D341Med (cell line): ENCODE results near the gene ATXN10.
"Not testable (repeated sequence)": the region's sequence is repeated elsewhere in the genome, so short reads cannot be mapped to it uniquely, and the experiment has no call there.

Experiments used
- DNase-seq: peaks from one replicate; pipeline ENCODE4 v3.0.0; 2012; ENCODE audit warnings: low spot score

The ATXN10 gene

GRCh38 chr22:45644714-45645113 lies 26.9 kb upstream of the ATXN10 start:
- DNase-seq: no peak

DNA sequence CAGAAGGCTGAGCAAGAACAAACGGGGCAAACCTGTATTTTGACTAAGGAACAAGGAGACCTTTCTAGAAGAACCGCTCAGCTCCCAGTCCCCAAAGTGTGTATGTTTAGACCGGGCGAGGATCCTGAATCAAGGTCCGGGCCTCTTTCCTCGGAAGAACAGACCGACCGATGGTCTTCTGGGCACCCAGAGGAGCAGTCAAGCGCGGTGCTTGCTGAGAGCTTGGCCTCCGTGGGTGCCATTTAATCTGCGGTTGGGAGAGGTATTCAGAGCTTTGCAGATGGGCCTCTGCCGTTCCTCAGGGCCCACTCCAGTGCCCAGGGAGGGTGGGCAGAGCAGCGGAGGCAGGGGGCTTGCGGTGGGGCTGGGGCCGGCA lies 26.5 kb upstream of the ATXN10 start:
- no peak for DNase-seq

DNA sequence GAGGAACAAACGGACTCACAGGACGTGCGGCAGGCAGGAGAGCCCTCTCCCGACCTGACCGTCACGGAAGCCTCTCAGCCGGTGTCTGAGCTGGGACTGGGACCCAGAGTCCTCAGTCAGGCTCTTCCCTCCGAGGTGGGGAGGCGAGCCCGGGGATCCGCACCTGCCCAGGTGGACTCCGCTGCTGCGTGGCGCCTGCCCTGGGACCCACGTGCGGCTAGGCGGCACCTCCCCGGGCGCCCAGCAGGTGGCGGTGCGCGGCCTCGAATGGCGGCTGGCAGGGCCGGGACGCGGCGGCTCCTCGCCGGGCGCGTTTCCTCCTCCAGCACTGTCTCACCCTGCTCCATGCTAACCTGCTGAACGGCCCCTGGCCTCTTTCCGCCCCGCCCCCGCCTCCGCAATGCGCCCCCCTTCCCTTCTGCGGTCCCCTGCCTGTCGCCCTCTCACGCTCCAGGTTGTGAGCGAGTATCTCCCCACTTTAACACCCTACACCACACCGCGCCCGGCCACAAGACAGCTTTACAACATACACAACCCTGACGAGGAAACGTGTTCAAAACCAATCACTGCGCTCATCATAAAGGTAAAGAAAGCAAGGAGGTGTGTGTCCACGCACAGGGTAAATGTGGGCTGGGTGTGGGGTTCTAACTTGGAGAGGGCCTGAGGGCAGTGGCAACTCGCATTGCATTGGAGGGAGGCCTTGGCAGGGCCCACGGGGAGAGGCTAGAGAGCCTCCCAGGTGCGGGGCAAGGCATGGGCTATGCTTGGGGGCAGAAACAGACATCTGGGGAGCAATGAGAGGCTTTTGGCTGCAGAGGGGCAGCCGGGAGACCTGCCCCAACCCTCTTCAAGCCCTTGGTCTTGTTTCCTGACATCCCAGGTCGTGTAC lies 25.9 kb upstream of the ATXN10 start:
- DNase-seq: peak; percentile 97

DNA sequence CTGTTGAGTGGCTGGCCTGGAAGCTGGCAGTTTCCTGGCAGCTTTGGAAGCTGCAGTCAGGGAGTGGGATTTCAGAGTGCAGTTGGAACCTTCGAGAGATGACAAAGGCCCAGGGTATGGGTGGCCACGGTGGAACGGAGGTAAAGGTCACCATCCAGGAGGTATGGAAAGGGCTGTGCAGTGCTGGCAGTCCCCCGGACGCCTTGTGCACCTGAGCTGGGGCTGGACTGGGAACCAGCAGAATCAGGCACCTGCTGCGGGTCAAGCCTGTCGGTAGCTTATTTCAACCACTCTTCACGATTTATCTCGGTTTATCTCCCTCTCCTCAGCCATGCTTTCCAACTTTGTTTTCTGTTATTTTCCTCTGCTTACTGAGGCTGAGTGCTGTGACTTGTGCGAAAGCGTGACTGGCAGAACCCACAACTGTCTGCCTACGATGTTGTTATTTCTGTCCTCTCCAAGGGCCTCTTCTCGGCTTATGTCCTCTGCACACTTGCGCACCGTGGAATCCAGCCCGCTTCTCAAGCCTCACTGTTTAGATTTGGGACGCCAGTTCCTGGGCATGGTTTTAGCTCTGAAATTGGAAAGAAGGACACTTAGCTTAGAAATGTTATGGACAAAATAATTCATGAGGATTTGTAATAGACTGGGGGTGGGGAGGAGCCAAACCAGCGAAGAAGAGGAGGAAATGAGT lies 24.0 kb upstream of the ATXN10 start:
- no peak for DNase-seq

DNA sequence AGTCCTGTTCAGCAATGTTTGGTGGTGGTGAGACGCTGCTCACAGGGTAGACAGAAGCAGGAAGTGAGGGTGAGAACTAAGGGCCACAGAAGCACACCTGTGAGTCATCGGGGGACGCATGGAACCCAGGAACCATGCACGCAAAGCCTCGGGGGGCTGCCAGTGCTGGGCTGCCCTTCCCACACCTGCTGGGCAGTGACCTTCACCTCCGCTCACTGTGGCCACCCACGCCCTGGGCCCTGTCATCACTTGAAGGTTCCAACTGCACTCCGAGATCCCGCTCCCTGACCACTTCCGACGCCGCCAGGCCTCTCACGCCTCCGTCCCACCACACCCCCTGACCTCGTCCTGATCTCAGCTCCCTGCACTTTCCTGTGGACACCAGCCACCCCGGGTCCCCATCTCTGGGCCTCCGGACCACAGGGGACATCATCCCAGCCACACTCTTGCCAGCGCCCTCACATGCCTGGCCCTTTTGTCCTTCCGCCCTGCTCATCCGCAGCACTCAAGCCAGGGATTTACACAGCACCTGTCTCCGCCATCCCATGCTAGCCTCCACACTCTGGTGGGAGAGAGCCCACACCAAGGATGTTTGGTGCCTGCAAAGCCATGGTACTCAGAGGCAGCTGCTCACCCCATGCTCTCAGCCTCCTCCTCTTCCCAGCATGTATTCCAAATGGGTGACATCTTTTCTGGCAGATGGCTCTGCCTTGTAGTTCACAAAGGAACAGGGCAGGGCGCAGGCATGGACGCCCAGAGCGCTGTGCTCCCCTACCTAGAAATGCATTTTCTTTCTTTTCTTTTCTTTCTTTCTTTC lies 23.1 kb upstream of the ATXN10 start:
- no peak for DNase-seq

DNA sequence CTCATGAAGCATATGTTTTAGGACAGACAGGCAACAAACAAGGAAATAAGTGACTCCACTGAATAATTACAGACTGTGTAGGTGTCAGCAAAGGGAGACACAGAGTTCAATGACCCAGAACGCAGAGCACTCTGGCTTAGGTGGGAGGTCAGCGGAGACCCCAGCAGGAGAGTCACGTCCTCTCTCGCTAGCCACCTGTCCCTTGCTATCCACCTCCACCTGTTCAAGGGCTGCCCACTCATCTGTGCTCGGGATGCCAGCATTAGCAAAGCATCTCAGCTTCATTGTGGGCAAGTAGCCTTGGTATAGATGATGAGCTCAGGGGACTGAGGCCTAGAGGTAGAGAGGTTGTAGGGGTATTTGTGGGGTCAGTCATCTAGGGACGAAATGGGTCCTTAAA lies 21.8 kb upstream of the ATXN10 start:
- no peak for DNase-seq

- DNase-seq: no peak
These were observed 20.9 kb upstream of the ATXN10 start for GRCh38 chr22:45650721-45651120.

DNA sequence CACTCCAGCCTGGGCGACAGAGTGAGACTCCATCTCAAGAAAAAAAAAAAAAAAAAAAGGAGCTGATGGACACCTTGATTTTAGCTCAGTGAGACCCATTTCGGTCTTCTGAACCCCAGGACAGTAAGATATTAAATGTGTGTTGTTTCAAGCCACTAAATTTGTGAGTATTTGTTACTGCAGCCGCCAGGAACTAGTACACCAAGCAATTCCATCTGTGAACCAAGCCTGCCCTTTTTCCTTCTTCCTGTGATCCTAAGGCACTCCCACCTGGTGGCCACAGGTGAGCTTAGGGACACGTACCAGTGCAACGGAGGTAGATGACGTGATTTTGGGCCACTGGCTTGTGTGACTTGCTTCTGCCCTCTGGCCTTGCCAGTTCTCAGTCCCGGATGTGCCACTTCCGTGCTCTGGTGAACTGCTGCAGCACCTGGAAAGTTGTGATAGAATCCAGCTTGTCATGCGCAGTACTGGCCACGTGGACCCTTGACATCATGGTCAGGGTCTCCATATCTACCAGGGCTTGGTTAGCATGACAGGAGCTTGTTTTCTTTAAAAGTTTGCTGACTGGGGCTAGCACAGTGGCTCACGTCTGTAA lies 19.6 kb upstream of the ATXN10 start:
- DNase-seq: no peak

DNA sequence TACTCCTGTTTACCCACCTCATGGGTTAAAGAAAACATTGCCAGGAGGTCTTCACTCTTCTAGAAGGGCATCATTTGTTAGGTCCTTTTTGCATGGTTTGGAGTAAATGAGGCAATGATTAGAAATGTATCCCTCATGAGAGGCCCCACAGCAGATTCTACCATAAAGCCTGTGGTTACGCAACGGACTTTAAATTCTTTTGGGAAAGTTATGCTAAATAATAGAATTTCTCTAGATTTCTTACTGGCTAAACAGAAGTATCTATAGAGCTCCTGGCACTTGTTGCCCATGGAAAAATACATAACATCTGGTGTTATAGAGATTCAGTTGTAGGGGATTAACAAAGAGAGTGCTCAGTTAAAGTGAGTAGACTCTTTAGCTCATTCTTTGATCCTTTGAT lies 15.1 kb upstream of the ATXN10 start:
- DNase-seq: no peak

DNA sequence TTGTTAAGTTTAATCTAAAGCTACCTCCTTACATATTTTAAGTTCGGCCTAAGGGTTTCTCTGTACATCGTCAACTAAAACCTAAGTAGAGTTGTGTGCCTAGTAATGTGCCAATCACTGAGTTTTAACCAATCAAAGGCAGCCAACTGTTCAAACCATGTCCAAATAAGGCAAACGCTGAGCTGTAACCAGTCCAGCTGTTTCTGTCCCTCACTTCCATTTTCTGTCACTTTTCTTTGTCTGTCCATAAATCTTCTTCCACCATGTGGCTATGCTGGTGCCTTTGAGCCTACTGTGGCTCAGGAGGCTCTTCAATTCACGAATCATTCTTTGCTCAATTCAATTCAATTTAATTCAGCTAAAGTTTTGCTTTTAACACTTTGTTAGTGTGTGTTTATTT lies 13.9 kb upstream of the ATXN10 start:
- no peak for DNase-seq

DNA sequence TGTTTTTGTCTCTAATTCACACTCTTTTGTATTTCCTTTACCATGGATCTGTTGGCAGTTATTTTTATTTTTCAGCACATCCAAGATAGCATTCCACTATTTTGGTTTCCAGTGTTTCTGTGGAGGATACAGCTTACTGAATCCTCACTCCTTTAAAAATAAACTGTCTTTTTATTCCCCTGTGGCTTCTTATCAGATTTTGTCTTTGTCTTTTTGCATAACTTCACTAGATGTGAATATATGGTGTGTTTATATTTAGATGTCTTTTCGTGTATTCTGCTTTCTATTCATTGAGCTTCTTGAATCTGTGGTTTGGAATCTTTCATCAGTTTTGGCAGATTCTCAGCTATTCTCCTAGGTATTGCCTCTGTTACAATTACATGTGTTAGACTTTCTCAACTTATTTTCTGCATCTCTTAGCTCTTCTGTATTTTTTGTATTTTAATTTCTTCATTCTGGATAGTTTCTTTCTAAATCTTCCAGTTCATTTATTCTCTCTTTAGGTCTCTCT lies 7.4 kb upstream of the ATXN10 start:
- DNase-seq: no peak

- no peak for DNase-seq
These were observed 4.1 kb upstream of the ATXN10 start for GRCh38 chr22:45667486-45667885.

- not testable (repeated sequence) for DNase-seq
These were observed 1.3 kb upstream of the ATXN10 start for GRCh38 chr22:45670363-45670762.

DNA sequence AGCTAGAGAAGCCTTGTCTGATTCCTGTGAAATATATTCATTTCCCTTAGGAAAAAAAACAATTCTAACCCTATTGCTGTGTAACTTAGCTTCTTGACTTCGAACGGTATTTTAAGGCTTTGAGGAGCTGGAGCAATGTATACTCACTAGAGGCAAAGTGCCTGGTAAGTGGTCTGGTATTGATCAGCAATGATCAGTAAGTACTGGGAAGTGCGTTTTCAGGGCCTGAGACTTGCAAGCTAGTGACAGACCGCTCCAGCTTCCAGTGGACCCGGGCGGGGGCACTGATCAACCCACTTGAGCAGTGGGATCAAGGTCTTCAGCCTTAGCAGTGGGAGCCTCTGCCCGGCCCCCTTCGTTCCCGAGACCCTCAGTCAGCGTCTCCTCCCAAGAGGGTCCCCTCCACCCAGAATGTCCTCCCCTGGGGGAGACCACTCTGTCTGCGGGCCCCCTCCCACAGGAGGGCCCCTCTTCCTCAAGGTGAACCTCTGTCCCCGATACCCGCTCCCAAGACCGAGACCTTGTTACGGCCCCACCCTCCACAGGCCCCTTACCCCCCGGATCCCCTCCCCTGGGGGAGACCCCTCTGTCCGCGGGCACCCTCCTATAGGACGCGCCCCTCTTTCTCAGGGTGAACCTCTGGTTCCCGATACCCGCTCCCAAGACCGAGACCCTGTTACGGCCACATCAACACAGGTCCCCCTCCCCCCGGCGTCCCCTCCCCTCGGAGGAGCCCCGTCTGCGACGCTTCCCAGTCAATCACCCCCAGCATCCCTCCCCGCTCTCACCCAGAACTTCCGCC lies 452 bp upstream of the ATXN10 start:
- DNase-seq: peak; percentile 44

DNA sequence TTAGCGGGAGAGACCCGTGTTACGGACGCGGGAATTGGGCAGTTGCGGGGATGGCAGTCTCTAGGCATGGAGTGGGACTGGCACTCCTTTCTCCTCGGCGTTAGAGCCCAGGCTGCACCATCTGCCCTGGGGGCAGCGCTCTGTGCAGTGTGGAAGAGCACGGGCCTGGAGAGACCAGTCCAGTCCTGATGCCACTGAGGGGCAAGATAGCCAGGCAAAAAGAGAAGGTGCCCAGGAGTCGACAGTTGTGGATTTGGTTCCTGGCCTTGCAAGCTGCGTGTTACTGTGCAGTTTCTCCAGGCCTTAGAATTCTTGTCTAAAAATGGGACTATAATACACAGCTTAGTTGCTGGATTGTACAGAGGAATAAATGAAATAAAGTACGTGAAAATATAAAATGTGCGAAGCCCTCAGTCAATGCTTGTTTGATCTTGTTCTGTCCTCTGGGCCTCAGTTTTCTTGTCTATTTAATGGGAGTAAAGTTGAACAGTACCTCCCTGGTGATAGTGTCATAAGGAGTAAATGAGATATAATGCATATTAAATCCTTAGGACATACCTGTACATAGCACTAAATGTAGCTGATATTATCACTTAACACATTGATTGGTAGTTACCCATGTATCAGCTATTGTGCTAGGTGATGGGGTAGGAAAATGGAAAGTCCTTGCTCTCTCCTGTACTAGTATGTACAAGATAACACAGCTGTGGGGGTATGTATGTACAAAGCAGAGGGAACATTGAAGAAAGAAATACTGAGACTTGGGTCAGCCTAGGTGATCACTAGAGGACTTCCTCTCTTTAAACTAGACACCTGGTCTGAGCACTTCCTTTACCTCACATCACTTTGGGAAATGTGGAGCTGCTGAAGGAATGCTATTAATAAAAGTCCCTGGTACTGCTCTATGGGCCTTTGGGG lies 1.2 kb downstream of the ATXN10 start:
- DNase-seq: no peak

GRCh38 chr22:45673482-45674175 lies 2.0 kb downstream of the ATXN10 start:
- no peak for DNase-seq

- no peak for DNase-seq
These were observed 4.4 kb downstream of the ATXN10 start for GRCh38 chr22:45676024-45676423.

GRCh38 chr22:45677063-45677462 lies 5.4 kb downstream of the ATXN10 start:
- DNase-seq: no peak
